ENCODE measurements around the gene LDLRAD4.
A peak's percentile ranks its signal among the peaks of the same experiment; 100 is the strongest.
"Not testable (repeated sequence)": the region's sequence is repeated elsewhere in the genome, so short reads cannot be mapped to it uniquely, and the experiment has no call there.

The LDLRAD4 gene

GRCh38 chr18:13658436-13659204 is 440.1 kb downstream of the LDLRAD4 start:
- DNase-seq: no peak

- no peak for DNase-seq
Measured at GRCh38 chr18:13660510-13660909, 441.9 kb downstream of the LDLRAD4 start.

- no peak for DNase-seq
Measured at GRCh38 chr18:13661051-13661778, 442.7 kb downstream of the LDLRAD4 start.

GRCh38 chr18:13661779-13662256 is 443.3 kb downstream of the LDLRAD4 start:
- no peak for DNase-seq

DNA sequence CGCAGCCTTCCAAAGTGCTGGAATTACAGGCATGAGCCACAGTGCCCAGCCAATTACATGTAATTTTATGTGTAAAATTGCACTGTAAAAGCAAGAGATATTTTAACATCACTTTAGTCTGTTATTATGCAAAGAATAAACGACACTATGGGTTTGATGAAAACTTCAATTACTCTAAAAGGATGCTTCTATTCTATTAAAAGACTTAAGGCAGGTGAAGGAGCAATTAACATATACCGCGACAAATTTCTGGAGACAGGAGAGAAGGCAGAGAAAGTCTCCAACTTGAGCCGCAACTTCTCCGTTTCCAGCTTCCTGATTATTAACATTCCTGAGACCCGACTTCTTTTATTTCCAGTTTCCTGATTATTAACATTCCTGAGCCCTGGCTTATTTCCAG is 454.1 kb downstream of the LDLRAD4 start:
- DNase-seq: no peak

DNA sequence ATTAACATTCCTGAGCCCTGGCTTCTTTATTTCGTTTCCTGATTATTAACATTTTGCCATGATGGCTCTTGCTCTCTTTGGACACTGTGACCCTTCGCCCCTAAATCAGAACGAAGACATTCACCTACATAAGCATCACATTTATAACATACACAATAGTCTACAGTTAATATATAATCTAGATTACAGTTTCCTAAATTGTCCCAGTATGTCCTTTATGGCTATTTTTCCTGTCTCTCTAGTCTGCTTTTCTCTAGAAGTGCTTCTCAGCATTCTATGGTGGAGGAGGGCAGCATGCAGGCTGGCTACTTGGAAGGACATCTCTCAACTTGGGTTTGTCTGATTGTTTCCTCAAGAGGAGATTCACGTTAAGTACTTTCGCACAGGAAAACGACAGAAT is 457.9 kb downstream of the LDLRAD4 start:
- no peak for DNase-seq

DNA sequence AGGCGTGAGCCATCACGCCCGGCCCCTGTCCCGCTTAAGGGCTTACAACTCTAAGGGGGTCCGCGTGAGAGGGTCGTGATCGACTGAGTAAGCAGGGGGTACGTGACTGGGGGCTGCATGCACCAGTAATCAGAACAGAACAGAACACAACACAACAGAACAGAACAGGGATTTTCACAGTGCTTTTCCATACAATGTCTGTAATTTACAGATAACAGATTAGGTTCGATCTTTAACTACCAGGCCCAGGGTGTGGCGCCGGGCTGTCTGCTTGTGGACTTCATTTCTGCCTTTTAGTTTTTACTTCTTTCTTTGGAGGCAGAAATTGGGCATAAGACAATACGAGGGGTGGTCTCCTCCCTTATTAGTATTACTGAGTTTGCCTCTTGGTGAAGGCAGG is 458.8 kb downstream of the LDLRAD4 start:
- DNase-seq: not testable (repeated sequence)

DNA sequence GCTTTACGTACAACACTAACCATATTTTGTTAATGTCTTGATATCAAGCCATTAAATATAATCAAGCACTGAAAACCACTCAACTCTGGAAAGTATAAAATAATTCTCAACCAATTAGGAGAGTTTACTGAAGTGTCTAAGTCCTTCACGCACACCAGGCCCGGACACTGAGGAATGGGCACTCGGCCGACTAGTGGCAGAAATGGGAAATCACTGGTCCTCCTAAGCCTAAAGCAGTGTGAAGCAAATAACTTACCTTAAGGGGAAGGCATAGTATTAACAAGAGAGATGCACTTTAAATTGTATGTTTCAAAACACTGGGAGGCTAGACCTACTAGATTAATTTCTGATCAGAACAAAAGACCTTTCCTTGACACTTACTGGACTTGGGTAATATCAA is 462.1 kb downstream of the LDLRAD4 start:
- DNase-seq: peak; percentile 5

- no peak for DNase-seq
Measured at GRCh38 chr18:13681701-13682100, 463.1 kb downstream of the LDLRAD4 start.

DNA sequence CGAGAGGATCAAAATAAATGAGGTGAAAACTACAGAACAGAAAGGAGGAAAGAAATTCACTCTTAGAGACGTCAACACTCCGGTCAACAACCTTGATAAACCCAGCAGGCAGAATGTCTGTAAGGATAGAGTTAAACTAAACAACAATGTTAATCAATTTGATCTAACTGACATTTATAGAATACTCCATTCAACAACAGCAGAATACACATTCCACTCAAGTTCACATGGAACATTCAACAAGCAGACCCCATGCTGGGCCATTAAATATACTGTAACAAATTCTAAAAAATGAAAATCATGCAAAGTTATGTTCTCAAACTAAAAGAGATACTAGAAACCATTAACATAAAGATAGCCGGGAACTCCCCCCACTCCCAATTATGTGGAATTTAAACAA is 466.0 kb downstream of the LDLRAD4 start:
- no peak for DNase-seq

DNA sequence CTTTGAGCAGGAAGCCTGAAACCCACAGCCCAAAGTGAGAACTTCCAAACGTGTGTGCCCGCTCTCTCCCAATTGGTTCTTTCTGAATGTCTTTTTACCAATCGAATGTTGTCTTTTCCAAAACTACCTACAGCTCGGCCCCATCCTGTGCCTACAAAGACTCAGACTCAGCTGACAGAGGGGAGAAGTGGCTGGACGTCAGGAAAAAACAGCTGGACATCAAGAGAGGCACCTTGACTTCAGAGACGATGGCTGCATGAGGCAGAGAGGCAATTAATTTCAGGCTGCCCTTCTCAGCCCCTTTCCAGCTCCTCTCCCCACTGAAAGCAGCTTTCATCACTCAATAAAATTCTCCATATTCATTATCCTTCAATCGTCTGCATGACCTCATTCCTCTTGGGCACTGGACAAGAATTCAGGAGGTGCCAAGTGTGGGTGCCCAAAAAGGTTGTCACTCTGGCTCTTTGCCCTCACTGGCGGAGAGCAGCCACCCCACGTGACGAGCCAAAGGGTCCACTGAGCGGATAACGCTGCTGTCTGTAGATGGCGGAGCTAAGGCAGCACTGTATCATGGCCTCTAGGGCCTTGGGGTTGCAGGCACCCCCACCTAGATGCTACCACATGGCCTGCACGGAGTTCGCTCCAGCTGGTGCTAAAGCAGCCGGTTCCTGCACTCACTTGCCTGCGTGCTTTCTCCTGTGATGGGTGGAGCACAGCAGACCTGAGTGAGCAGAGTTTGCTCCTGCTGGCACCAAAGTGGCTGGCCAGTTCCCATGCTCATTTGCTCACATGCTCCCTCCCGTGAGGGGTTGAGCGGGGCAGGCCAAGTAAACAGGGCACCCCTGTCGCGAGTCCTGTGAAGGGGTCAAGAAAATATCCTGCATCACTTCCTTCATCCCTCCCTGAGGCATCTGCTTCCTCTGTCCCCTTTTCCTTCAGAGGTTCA is 469.9 kb downstream of the LDLRAD4 start:
- DNase-seq: no peak

- not testable (repeated sequence) for DNase-seq
Measured at GRCh38 chr18:13690060-13690459, 471.5 kb downstream of the LDLRAD4 start.

DNA sequence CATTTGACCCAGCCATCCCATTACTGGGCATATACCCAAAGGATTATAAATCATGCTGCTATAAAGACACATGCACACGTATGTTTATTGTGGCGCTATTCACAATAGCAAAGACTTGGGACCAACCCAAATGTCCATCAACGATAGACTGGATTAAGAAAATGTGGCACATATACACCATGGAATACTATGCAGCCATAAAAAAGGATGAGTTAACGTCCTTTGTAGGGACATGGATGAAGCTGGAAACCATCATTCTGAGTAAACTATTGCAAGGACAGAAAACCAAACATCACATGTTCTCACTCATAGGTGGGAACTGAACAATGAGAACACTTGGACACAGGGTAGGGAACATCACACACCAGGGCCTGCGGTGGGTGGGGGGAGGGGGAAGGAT is 476.8 kb downstream of the LDLRAD4 start:
- not testable (repeated sequence) for DNase-seq

DNA sequence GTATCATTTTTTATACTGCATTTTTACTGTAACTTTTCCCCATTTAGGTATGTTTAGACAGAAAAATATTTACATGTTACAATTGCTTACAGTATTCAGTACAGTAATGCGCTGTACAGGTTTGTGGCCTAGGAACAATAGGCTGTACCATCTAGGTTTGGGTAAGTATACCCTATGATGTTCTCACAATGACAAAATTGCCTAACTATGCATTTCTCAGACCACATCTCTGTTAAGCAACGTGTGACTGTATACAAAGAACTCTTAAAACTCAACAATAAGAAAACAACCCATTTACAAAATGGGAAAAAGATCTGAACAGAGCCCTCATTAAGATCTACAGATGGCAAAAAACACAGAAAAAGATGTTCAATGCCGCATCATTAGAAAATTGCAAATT is 478.4 kb downstream of the LDLRAD4 start:
- no peak for DNase-seq

DNA sequence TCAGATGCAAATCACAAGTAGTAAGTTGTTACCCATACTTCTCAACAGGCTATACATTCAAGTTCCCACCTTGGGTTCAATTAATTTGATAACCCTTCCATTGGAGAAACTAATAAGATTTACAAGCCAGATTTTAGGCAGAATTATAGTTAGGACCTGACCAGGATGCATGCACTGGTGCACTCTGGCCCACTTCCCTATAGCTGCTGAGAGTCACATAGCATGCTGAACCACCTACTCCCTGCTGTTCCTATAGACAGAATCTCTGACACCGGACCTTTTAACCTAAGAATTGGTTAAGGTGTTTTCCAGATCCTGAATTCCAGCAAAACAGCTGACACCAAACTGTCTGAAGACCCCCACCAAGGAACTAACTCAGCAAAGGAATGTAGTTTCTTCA is 481.6 kb downstream of the LDLRAD4 start:
- no peak for DNase-seq

Data from stimulated activated CD4-positive, alpha-beta T cell treated with anti-CD3 and anti-CD28 coated beads, Interleukin-4, amount 100 ng/mL, for 1 hour (primary cell).